ENCODE measurements around the gene SH3RF3.
"Not testable (repeated sequence)": the region's sequence is repeated elsewhere in the genome, so short reads cannot be mapped to it uniquely, and the experiment has no call there.

SH3RF3 gene

DNA sequence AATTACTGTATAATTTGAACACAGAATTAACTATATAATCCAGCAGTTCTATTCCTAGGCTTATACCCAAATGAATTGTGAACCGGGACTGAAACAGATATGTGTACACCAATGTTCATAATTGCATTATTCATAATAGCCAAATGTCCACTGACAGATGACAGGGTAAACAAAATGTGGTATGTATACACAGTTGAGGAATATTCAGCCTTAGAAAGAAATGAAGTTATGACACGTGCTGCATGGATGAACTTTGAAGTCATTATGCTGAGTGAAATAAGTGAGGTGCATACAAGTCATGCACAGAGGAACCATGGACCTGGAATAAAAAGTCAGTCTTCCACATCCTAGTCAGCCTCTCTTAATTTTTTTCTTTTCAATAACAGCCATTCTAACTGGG, 91.9 kb downstream of the SH3RF3 start:
- DNase-seq (ENCODE audit: low read depth), result no peak

GRCh38 chr2:109221316-109221715, 92.3 kb downstream of the SH3RF3 start:
- DNase-seq (ENCODE audit: low read depth), result not testable (repeated sequence)

GRCh38 chr2:109222422-109222821, 93.4 kb downstream of the SH3RF3 start:
- no peak for DNase-seq (ENCODE audit: low read depth)

DNA sequence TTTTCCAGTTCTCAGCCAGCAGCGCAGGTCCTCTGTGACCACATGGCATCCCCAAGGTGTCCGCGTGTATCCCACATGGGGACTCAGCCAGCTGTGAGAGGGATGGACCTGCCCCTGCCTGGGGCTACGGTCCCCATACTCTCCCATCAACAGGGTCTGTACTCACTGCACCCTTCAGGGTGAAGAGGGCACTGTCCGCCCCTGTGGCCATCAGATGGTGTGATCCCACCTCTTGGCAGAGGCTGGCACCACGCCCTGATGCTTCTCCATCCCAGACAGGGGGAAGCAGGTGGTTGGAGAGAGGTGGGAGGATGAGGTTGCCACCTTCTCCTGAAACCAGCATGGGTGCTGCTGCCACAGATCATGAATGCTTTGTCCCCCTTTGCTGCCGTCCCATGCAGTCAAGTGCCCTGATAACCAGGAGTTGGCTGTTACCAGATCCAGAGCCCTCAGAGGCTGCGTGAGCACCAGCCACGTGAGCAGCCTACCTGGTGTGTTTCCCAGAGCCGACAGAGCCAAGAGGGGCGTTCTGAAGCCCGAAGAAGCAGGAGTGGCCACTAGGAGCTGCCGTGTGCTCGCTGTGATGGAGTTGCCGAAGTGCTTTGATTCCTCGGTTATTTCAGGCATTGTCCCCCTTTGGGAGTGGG, 93.9 kb downstream of the SH3RF3 start:
- no peak for DNase-seq (ENCODE audit: low read depth)

GRCh38 chr2:109223490-109223889, 94.5 kb downstream of the SH3RF3 start:
- no peak for DNase-seq (ENCODE audit: low read depth)

- DNase-seq (ENCODE audit: low read depth), result not testable (repeated sequence)
These were observed 95.3 kb downstream of the SH3RF3 start for GRCh38 chr2:109224341-109224740.

- DNase-seq (ENCODE audit: low read depth), result no peak
These were observed 96.3 kb downstream of the SH3RF3 start for GRCh38 chr2:109225170-109225782.

DNA sequence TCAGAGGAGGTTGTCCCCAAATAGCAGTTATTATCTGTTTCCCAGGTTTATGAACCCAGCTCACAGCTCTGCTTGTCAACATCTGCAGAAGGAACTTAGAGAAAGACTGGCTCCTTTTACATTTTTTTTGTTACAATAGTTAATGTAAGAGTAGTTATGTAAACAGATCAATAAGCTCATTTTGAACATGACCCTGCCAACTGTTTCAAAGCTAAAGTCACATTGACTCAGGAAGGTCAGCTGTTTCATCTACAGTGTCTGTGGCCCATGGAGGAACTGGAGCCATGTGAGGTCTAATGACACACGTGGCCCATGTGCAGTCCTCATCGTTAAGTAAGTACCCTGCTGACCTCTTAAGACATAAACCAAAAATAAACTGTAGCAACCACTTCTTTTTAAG, 97.1 kb downstream of the SH3RF3 start:
- no peak for DNase-seq (ENCODE audit: low read depth)

DNA sequence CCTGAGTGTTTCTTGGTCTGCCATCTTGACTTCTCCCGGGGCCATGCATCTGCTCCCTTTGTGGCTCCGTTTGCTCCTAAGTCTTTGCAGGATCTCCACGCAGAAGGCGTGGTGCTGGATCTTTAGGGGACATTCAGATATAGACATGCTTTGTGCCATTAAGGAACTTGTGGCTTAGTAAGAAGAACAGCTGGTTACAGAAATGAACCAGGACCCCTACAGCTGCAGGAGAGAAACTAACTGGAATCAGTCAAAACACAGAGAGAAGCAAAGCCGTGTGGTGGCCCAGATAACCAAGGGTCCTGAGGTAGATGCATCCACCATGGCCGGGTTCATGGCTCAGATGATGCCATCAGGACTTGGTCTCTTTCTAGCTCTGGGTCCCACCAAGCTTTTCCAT, 97.6 kb downstream of the SH3RF3 start:
- DNase-seq (ENCODE audit: low read depth), result no peak

DNA sequence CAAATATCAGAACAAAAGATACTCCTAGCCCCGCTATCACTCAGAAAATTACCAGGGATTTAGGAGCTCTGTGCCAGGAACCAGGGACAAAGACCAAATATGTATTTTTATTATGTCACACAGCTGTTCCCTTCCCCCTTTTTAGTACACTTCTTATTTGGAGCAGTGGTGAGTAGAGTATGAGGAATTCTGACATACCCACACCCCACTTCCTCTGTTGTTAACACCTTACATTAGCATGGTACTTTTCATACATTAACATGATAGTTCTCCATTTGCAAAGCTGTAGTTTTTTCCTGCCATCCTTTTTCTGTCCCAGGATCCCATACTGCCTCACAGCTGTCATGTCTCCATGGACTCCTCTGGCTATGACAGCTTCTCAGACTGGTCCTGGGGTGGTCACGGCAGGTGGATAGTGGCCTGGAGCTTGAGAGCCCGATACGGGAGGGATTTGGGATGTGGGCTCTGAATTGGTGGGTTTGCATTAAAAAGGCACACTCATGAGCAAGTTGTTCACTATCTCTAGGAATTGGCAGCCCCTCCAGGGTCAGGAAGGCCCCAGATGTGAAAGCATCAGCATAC, 100.2 kb downstream of the SH3RF3 start:
- no peak for DNase-seq (ENCODE audit: low read depth)

GRCh38 chr2:109230941-109231420, 102.0 kb downstream of the SH3RF3 start:
- DNase-seq (ENCODE audit: low read depth), result no peak

DNA sequence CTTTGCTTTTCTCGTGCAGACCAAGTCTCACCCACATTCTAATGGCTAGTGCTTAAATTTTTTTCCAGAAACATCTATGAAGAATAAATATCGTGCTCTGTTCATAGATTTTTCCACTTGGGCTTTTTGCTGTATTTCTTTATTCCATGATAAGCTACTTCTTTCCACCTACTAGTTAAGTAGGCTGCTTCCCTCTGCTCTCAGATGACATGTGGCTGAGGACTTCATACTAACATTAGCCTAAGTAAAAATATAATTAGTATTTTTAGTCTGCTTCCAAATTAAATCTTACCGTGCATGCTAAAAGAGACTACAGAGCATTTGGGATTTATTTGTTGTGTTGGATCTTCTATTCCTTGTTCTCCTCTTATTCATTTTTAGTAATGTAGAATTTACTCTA, 102.4 kb downstream of the SH3RF3 start:
- DNase-seq (ENCODE audit: low read depth), result no peak

DNA sequence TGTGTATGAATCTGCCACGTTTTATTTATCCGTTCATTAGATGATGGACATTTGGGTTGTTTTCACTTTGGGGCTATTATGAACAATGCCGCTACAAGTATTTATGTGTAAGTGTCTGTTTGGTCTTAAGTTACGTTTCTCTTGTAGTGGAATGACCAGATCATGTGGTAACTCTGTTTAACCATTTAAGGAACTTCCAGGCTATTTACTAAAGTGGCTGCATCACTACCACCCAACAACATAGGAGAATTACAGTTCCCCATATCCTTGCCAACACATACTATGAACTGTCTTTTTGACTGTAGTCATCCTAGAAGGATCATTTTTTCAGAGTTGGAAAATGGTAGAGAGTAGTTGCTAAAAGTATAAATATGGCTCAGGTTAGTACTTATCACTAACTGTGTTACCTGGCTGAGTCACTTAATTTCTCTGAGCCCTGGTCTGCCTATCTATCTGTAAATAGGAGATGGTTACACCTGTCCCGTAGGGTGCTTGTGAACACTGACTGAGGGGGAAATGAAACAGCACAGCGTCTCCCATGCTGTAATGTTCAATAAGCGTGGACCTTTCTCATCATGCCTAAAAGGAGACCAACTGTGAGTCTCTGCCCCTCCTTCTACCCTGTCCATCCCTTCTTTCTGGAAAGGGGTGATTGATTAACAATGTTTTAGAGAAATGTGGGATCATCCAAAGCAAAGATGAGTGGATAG, 103.1 kb downstream of the SH3RF3 start:
- DNase-seq (ENCODE audit: low read depth), result no peak

DNA sequence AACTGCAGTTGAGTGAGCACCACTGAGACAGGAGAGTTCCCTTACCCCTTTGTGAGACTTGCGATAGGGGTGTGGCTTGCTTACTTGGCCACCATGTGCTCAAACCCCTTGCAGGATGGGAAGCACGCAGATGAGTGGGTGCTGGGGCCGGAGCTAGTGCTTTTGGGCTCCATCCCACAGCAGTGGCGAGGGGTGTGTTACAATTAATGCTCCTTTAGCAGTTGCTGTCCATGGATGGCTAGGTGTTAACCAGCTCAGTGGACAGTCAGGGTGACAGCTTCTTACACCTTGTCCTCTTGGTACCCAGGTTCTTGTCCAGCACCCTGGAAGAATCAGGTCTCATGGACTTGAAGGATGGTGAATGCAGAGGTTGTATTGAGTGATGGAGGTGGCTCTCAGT, 103.9 kb downstream of the SH3RF3 start:
- no peak for DNase-seq (ENCODE audit: low read depth)

- no peak for DNase-seq (ENCODE audit: low read depth)
These were observed 104.6 kb downstream of the SH3RF3 start for GRCh38 chr2:109233643-109234042.

GRCh38 chr2:109234355-109234754, 105.3 kb downstream of the SH3RF3 start:
- DNase-seq (ENCODE audit: low read depth), result no peak

DNA sequence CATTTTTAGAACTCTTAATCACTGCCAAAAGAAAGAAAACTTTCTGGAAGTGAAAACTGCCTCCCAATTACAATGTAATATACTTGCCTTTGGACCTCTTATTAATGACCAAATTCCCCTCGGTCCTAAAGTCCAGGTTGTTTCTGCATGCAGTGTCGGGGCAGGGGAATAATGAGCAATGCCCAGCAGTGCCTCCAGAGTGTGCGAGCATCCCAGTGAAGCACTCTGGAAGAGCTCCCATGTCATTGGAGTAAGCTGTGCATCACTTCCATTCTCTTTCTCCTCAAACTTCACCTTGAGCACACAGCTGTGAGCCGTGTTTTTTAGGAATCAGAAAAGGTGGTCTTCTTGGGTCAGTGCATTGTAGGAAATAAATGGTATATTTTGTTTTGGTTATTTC, 107.1 kb downstream of the SH3RF3 start:
- no peak for DNase-seq (ENCODE audit: low read depth)

- no peak for DNase-seq (ENCODE audit: low read depth)
These were observed 108.8 kb downstream of the SH3RF3 start for GRCh38 chr2:109237792-109238191.

- peak; percentile 14 for DNase-seq (ENCODE audit: low read depth)
These were observed 109.6 kb downstream of the SH3RF3 start for GRCh38 chr2:109238580-109238979.

DNA sequence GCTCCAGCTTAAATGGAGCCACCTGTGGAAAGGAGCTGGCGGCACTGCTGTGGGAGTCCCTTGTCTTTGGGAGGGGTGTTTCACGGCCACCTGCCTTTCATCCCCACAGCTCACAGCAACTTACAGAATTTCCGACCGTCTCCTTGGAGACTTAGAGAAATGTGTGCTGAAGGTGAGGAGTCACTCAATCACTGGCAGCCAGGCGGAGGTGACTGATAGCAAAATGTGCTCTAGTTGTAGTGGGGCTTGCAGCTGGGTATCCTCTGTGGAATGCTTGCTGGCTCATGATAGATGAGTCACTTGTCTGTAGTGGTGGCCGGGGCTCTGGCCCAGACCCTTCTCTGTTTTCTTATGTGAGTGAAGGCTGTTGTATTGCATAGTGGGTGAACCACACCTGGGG, 110.7 kb downstream of the SH3RF3 start:
- no peak for DNase-seq (ENCODE audit: low read depth)

- DNase-seq (ENCODE audit: low read depth), result no peak
These were observed 113.2 kb downstream of the SH3RF3 start for GRCh38 chr2:109242210-109242653.

GRCh38 chr2:109242654-109243331, 113.8 kb downstream of the SH3RF3 start:
- no peak for DNase-seq (ENCODE audit: low read depth)

Measured in activated T-cell treated with anti-CD3 and anti-CD28 coated beads for 1 hour (primary cell).